Activated CD4-positive, alpha-beta T cell treated with anti-CD3 and anti-CD28 coated beads, Interleukin-10, Interleukin-2, amounts not matched to agents 100 ng/mL and 50 ng/mL, durations not matched to agents 16 hours and 8 hours (primary cell): ENCODE results near the gene ZNF563.
"Not testable (repeated sequence)": the region's sequence is repeated elsewhere in the genome, so short reads cannot be mapped to it uniquely, and the experiment has no call there.

Source experiments
- DNase-seq: peaks from one replicate; pipeline ENCODE4 v3.0.0-alpha.2; 2020

Gene ZNF563

GRCh38 chr19:12333162-12334159, at the start of gene ZNF563:
TSS of gene ZNF563 (minus strand) at chr19:12333633. CDS start at chr19:12333482, 151 bp downstream.
- peak; percentile 96 for DNase-seq

GRCh38 chr19:12380444-12380737, 47.0 kb upstream of the ZNF563 start:
- DNase-seq = no peak

- DNase-seq = no peak
These were observed 46.5 kb upstream of the ZNF563 start for GRCh38 chr19:12379732-12380443.

GRCh38 chr19:12374026-12374425, 40.6 kb upstream of the ZNF563 start:
- DNase-seq = no peak

GRCh38 chr19:12365236-12366162, 32.1 kb upstream of the ZNF563 start, which contains the start of gene ZNF442:
TSS of gene ZNF442 (minus strand) at chr19:12365683. CDS start at chr19:12363631, 2,052 bp downstream.
- peak; percentile 77 for DNase-seq

GRCh38 chr19:12364391-12365235, 31.2 kb upstream of the ZNF563 start:
- DNase-seq = no peak

- DNase-seq = not testable (repeated sequence)
These were observed 28.8 kb upstream of the ZNF563 start for GRCh38 chr19:12362236-12362635.

- no peak for DNase-seq
These were observed 19.9 kb upstream of the ZNF563 start for GRCh38 chr19:12353375-12353774.

- no peak for DNase-seq
These were observed 17.4 kb upstream of the ZNF563 start for GRCh38 chr19:12350890-12351197.

GRCh38 chr19:12350185-12350889, 16.9 kb upstream of the ZNF563 start:
- no peak for DNase-seq

GRCh38 chr19:12346896-12347295, 13.5 kb upstream of the ZNF563 start:
- no peak for DNase-seq

GRCh38 chr19:12345197-12345596, 11.8 kb upstream of the ZNF563 start:
- DNase-seq = no peak

- peak; percentile 18 for DNase-seq
These were observed 2.1 kb downstream of the ZNF563 start for GRCh38 chr19:12331211-12331941.

GRCh38 chr19:12330340-12330739, 3.1 kb downstream of the ZNF563 start:
- DNase-seq = no peak

GRCh38 chr19:12325690-12326089, 7.7 kb downstream of the ZNF563 start:
- DNase-seq = no peak

GRCh38 chr19:12318782-12319413, 14.5 kb downstream of the ZNF563 start:
- no peak for DNase-seq

GRCh38 chr19:12314553-12314952, 18.9 kb downstream of the ZNF563 start:
- DNase-seq = no peak

- DNase-seq = not testable (repeated sequence)
These were observed 24.5 kb downstream of the ZNF563 start for GRCh38 chr19:12308891-12309290.

GRCh38 chr19:12295191-12295590, 38.2 kb downstream of the ZNF563 start:
- DNase-seq = no peak
